Cerebellar cortex (tissue), 1 donor: Measurements from ENCODE around the gene TCN2.
"Not testable (repeated sequence)": the region's sequence is repeated elsewhere in the genome, so short reads cannot be mapped to it uniquely, and the experiment has no call there.

Experiments used
- DNase-seq: peaks from one replicate; pipeline ENCODE4 v3.0.0-alpha.2; 2015; ENCODE audit warnings: low spot score

Gene TCN2

DNA sequence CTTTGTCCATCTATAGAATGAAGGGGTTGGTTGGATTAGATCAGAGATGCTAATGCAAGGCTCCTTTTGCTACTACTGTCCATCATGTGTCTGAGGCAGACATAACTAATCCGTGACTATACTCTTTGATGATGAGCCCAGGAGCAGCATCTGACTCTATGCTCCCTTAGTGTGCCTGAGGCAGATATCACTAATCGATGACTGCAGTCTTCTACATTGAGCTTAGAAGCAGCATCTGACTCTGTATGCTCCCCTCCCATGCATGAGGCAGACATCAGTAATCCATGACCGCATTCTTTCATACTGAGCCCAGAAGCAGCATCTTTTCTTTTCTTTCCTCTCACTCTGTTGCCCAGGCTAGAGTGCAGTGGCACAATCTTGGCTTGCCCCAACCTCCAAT, 4.2 kb downstream of the TCN2 start:
- no peak for DNase-seq

DNA sequence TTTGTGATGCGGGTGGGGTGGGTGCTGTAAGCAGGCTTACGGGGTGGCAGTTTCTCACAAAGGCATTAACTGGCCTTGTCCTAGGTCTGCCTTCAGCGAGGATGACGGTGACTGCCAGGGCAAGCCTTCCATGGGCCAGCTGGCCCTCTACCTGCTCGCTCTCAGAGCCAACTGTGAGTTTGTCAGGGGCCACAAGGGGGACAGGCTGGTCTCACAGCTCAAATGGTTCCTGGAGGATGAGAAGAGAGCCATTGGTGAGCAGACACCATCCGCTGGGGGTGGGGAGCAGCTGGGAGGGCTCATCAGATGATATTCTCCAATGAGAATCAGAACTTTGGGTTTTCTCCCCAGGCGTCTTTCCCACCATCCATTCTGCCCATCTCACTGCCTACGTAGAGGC, 5.8 kb downstream of the TCN2 start:
- DNase-seq = no peak

DNA sequence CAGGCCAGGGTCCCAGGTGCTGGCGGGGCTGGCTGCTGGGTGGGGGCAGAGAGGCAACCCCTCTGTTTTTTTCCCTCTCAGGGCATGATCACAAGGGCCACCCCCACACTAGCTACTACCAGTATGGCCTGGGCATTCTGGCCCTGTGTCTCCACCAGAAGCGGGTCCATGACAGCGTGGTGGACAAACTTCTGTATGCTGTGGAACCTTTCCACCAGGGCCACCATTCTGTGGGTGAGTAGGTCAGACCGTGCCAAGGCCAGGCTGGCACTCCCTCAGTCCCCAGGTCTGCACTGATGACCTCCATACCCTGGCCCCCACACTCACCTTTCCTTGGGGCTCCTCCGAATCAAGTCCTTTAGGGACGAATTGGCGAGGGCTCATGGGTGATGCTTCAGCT, 7.3 kb downstream of the TCN2 start:
- DNase-seq = no peak

DNA sequence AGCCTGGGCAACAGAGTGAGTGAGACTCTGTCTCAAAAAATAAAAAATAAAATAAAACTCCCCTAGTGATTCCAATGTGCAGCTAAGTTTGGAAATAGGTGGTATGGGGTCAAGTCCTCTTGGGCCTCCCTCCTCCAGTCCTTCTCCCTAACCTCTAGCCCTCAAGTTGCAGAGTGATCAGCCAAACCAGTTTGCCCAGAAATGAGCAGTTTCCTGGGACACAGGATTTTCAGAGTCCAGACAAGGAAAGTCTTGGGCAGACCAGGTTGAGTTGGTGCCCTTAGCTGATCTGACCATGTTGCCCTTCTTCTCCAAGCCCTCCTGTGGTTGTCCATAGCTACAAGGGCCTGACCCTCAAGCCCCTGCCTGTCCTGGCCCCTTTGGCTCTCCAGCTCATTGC, 7.9 kb downstream of the TCN2 start:
- DNase-seq = no peak

- no peak for DNase-seq
Observed at GRCh38 chr22:30615543-30615954, 8.6 kb downstream of the TCN2 start.

GRCh38 chr22:30617819-30618218, 10.8 kb downstream of the TCN2 start:
- no peak for DNase-seq

- DNase-seq = not testable (repeated sequence)
Observed at GRCh38 chr22:30619909-30620308, 12.9 kb downstream of the TCN2 start.

- DNase-seq = no peak
Observed at GRCh38 chr22:30626413-30626812, 19.4 kb downstream of the TCN2 start.

DNA sequence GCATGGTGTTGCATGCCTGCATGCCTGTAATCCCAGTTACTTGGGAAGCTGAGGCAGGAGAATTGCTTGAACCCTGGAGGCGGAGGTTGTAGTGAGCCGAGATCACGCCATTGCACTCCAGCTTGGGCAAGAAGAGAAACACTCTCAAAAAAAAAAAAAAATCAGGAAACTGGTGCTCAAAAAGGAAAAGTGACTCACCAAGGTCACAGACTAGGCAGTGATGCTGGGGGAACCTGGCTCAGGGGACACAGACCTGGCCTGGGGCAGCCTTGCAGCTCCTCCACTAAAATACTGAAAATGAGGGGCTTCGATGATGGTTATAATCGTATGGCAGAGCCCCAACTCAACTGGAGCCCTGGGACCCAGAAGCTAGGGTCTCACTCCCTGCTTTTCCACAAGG, 20.5 kb downstream of the TCN2 start:
- DNase-seq = no peak

GRCh38 chr22:30628491-30628890, 21.5 kb downstream of the TCN2 start:
- no peak for DNase-seq

DNA sequence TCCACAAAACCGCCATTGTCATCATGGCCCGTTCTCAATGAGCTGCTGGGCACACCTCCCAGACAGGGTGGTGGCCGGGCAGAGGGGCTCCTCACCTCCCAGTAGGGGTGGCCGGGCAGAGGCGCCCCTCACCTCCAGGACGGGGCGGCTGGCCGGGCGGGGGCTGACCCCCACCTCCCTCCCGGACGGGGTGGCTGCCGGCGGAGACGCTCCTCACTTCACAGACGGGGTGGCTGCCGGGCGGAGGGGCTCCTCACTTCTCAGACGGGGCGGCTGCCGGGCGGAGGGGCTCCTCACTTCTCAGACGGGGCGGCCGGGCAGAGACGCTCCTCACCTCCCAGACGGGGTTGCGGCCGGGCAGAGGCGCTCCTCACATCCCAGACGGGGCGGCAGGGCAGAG, 24.5 kb downstream of the TCN2 start:
- not testable (repeated sequence) for DNase-seq

DNA sequence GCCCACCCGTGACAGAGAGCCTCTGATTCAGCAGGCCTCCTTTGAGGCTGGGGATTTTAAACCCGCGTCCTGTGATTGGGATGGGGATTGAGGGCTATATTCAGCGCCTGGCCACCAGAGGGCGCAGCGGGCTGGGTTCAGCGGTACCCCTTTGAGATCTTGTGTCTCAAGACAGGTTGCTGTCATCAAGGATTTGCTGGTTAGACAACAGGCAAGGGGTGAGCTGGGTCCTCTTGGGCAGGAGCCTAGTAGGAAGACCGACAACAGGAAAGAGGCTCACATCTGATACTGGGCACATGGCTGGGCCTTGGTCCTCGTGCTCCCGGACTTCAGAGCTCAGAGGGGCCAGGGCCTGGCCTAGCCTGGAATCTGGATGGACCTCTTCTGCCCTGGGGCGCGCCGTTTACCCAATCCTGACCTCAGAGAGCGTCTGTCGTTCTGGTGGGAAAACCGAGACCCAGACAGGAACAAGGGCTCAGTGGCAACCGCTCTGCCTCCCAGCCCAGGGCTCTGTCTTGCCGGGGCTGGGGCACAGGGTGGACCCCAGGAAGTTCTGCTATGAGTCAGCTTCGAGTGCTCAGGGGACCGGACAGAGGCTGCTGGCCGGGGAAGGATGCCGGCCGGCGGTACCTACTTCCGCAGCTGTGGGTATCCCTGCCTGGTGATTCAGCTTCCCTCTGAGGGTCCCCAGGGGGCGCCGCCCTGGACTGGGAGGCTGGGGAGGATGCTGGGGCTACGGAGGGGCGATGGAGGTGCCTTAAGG, 27.7 kb downstream of the TCN2 start:
- DNase-seq = peak; percentile 94

GRCh38 chr22:30635273-30636225, 28.6 kb downstream of the TCN2 start, which contains the start of gene SLC35E4:
SLC35E4 (plus strand) TSS chr22:30635781; CDS start chr22:30636451, 670 bp downstream.
- peak; percentile 86 for DNase-seq

DNA sequence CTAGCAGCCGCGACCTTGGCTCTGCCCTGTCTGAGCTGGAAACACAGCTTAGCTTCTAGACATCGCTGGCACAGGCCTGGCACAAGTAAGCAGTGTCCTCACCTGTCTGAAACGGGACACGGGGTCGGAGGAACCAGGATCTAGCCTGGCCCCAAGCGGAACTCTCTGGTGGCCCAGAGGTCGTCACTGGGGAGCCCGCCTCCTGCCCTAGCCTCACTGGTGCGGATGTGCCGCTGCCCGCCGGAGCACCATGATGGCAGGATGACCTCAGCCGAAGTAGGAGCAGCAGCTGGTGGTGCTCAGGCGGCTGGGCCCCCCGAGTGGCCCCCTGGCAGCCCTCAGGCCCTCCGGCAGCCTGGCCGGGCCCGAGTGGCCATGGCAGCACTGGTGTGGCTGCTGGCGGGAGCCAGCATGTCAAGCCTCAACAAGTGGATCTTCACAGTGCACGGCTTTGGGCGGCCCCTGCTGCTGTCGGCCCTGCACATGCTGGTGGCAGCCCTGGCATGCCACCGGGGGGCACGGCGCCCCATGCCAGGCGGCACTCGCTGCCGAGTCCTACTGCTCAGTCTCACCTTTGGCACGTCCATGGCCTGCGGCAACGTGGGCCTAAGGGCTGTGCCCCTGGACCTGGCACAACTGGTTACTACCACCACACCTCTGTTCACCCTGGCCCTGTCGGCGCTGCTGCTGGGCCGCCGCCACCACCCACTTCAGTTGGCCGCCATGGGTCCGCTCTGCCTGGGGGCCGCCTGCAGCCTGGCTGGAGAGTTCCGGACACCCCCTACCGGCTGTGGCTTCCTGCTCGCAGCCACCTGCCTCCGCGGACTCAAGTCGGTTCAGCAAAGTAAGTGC, 29.5 kb downstream of the TCN2 start:
- peak; percentile 22 for DNase-seq

- no peak for DNase-seq
Observed at GRCh38 chr22:30637701-30638114, 30.7 kb downstream of the TCN2 start.

GRCh38 chr22:30640361-30640760, 33.4 kb downstream of the TCN2 start:
- DNase-seq = no peak

DNA sequence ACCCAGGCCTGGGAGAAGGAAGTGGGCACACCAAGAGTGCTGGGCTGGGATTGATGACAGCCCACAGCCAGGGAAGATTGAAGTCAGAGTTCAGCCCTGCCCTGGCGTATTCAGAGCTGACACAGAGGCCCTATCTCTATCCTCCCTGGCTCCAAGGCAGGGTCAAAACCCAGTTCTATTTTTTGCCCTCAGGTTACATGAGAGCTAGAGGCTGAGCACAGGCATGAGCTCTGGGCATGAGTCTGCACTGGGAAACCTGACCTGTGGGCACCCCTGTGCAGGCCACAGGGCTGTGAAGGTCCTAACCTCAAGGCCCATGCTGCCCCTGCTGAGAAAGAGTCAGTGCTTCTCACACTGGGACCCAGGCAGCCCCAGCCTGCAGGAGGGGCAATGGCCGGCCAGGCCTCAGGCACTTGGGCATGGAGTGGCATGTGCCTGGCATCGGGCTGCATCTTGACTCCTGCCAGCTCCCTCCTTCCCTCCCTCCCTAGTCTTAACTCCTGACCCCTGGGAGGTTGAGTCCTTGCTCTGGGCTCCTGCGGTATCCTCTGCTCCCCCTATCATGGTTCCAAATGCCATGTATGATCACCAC, 34.0 kb downstream of the TCN2 start:
- no peak for DNase-seq

DNA sequence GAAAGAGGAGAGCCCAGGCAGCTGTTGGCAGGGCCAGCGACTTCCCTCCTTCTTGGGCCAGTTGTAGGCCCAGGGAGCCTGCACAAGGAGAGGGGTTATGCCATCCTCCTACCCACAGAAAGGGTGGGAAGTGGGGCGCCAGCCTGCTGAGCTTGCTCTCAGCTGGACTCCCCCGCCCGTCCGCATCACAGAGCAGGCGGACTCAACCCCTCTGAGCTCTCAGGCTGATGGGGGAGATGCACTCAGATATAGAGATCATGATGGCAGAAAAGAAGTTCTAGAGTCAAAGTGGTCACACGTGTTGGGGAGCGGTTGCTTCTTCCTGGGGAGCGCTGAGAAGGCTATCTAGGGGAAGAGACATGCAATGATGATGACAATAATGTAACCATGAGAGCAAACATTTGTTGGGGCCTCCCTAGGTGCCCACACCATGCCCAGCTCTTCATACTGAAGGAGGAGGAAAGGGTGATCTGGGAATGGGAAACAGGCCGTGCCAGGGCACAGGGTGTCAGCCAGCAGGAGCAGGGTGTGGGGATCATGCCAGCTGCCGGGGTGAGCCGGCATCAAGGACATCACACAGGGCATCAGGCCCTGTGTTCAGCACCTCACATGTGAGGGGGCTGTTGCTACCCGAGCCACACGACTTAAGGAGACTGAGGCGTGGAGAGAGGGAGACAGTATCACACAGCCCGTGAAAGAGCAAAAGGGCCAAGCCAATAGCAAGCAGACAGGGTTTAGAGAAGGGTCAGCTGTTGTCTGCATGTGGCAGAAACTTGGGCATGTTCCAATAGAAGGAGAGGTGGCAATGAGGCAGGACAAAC, 36.3 kb downstream of the TCN2 start:
- DNase-seq = no peak

DNA sequence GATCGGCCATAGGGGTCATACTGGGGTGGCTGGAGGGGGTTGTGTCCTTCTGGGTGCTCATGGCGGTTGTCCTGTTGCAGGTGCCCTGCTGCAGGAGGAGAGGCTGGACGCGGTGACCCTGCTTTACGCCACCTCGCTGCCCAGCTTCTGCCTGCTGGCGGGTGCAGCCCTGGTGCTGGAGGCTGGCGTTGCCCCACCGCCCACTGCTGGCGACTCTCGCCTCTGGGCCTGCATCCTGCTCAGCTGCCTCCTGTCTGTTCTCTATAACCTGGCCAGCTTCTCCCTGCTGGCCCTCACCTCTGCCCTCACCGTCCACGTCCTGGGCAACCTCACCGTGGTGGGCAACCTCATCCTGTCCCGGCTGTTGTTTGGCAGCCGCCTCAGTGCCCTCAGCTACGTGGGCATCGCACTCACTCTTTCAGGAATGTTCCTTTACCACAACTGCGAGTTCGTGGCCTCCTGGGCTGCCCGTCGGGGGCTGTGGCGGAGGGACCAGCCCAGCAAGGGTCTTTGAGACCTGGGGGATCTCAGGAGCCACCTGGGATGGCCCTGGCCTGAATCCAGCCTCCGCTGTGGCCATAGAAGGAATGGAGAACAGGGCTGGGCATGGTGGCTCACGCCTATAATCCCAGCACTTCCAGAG, 39.7 kb downstream of the TCN2 start:
- no peak for DNase-seq

- no peak for DNase-seq
Observed at GRCh38 chr22:30647536-30647935, 40.6 kb downstream of the TCN2 start.
